Neural progenitor cell (in vitro differentiated cells): ENCODE measurements around the gene IGSF10. TPM values are rescaled to one million over a fixed set of nuclear protein-coding genes. Genes with fewer than 3 reads are reported as not detected.

Experiments
- DNase-seq: peaks from one replicate; pipeline ENCODE4 v3.0.0-alpha.2; 2016; ENCODE audit warnings: low spot score
- H2AFZ ChIP-seq: fragments of 200-600 bp; sonication (generic); replicated peaks from 2 replicates; pipeline ENCODE4 v1.6.1; 2016; ENCODE audit warnings: antibody characterized with exemption
- H3F3A ChIP-seq: fragments of 200-600 bp; sonication (generic); 2 replicates; pipeline ENCODE4 v1.6.1; 2016; ENCODE audit warnings: antibody characterized with exemption, low read depth
- H3K27ac ChIP-seq: fragments of 200-600 bp; sonication (generic); 2 replicates; pipeline ENCODE4 v1.5.1; 2016; ENCODE audit warnings: mild to moderate bottlenecking
- H3K27me3 ChIP-seq: fragments of 200-600 bp; sonication (generic); 2 replicates; pipeline ENCODE4 v1.6.1; 2016; ENCODE audit warnings: mild to moderate bottlenecking, moderate library complexity
- H3K36me3 ChIP-seq: fragments of 200-600 bp; sonication (generic); 2 replicates; pipeline ENCODE4 v1.5.1; 2016
- H3K4me1 ChIP-seq: fragments of 200-600 bp; sonication (generic); 2 replicates; pipeline ENCODE4 v1.6.1; 2016; ENCODE audit warnings: mixed run types
- H3K4me2 ChIP-seq: fragments of 200-600 bp; sonication (generic); 2 replicates; pipeline ENCODE4 v1.6.1; 2016
- H3K4me3 ChIP-seq: fragments of 200-600 bp; sonication (generic); 2 replicates; pipeline ENCODE4 v1.5.1; 2016
- H3K79me2 ChIP-seq: fragments of 200-600 bp; sonication (generic); 2 replicates; pipeline ENCODE4 v1.6.1; 2016; ENCODE audit warnings: low read depth
- H3K9ac ChIP-seq: fragments of 200-600 bp; sonication (generic); 2 replicates; pipeline ENCODE4 v1.6.1; 2016
- H3K9me3 ChIP-seq: fragments of 200-600 bp; sonication (generic); 2 replicates; pipeline ENCODE4 v1.5.1; 2016; ENCODE audit warnings: low read depth
- H4K20me1 ChIP-seq: fragments of 200-600 bp; sonication (generic); 2 replicates; pipeline ENCODE4 v1.6.1; 2016; ENCODE audit warnings: low read depth
- H3K27ac Mint-ChIP-seq: 3 replicates; pipeline ENCODE4 v1.8.0; 2021; ENCODE audit warnings: mixed read lengths
- H3K27me3 Mint-ChIP-seq: 2 replicates; pipeline ENCODE4 v1.8.0; 2022; ENCODE audit warnings: low read depth, mild to moderate bottlenecking, inconsistent platforms, moderate library complexity, mixed read lengths; ENCODE audit not compliant: insufficient read depth
- H3K36me3 Mint-ChIP-seq: 3 replicates; pipeline ENCODE4 v1.8.0; 2021; ENCODE audit warnings: mixed read lengths
- H3K4me1 Mint-ChIP-seq: 3 replicates; pipeline ENCODE4 v1.8.0; 2021; ENCODE audit warnings: mixed read lengths
- H3K4me3 Mint-ChIP-seq: 3 replicates; pipeline ENCODE4 v1.8.0; 2021; ENCODE audit warnings: mild to moderate bottlenecking, moderate library complexity, mixed read lengths
- H3K9me3 Mint-ChIP-seq: 3 replicates; pipeline ENCODE4 v1.8.0; 2020; ENCODE audit warnings: mixed read lengths
- CTCF ChIP-seq: fragments of 200-600 bp; sonication (generic); IDR thresholded peaks from 2 replicates; pipeline ENCODE4 v1.5.1; 2017; ENCODE audit warnings: antibody characterized with exemption, mild to moderate bottlenecking
- EZH2 ChIP-seq: fragments of 200-600 bp; sonication (generic); IDR thresholded peaks from 2 replicates; pipeline ENCODE4 v1.6.1; 2017; ENCODE audit warnings: antibody characterized with exemption, mild to moderate bottlenecking, moderate library complexity
- EZH2phosphoT487 ChIP-seq: fragments of 200-600 bp; sonication (generic); IDR thresholded peaks from 2 replicates; pipeline ENCODE4 v1.6.1; 2017; ENCODE audit warnings: antibody characterized with exemption
- total RNA-seq: library from RNA; depleted of rRNA; stranded (reverse); fragments of >200 nt; gene quantifications from 2 replicates; pipeline ENCODE4 v1.2.3, GENCODE V29; 2015; ENCODE audit warnings: low replicate concordance

Gene IGSF10
- total RNA-seq, 1 donor from 2014 or later = 0.15 TPM

- H3K27me3 ChIP-seq = no peaks in the 10 kb centered on the region
- no peak overlapping the region for H3K27ac Mint-ChIP-seq
- peak; percentile 80 for DNase-seq
- H3K4me1 Mint-ChIP-seq = no peaks in the 10 kb centered on the region
- no peak overlapping the region for H3K4me3 ChIP-seq
- no peaks in the 10 kb centered on the region for H3K9me3 ChIP-seq
- H3K27me3 Mint-ChIP-seq = no peaks in the 10 kb centered on the region
- no peaks in the 10 kb centered on the region for H3F3A ChIP-seq
- no peak overlapping the region for H3K27ac ChIP-seq
- no peaks in the 10 kb centered on the region for H3K36me3 ChIP-seq
- no peaks in the 10 kb centered on the region for H3K79me2 ChIP-seq
- no peaks in the 10 kb centered on the region for H3K36me3 Mint-ChIP-seq
- H2AFZ ChIP-seq = no peak overlapping the region
- no peak overlapping the region for H3K4me3 Mint-ChIP-seq
- H4K20me1 ChIP-seq = no peaks in the 10 kb centered on the region
- H3K9ac ChIP-seq = no peak overlapping the region
- H3K4me1 ChIP-seq = no peaks in the 10 kb centered on the region
- H3K9me3 Mint-ChIP-seq = no peaks in the 10 kb centered on the region
- TF ChIP-seq EZH2 (no peak), CTCF (peak; percentile 88)
- no peak overlapping the region for H3K4me2 ChIP-seq
These were observed 7.5 kb upstream of the IGSF10 start for GRCh38 chr3:151468284-151468917.

- no peaks in the 10 kb centered on the region for H3K27me3 Mint-ChIP-seq
- no peaks in the 10 kb centered on the region for H3K9me3 Mint-ChIP-seq
These were observed 6.2 kb upstream of the IGSF10 start for GRCh38 chr3:151467069-151467468.

GRCh38 chr3:151462991-151463390, 2.1 kb upstream of the IGSF10 start:
- no peak overlapping the region for H3K4me3 ChIP-seq
- H3F3A ChIP-seq = no peaks in the 10 kb centered on the region
- H3K27ac Mint-ChIP-seq = no peak overlapping the region

More at GRCh38 chr3:151467069-151467468, 6.2 kb upstream of the IGSF10 start:
- Mint-ChIP-seq H3K4me1 (no peaks in the 10 kb centered on the region), H3K4me3 (no peak overlapping the region), H3K36me3 (no peaks in the 10 kb centered on the region), H3K27ac (no peak overlapping the region)
- Histone ChIP-seq H3K4me2 (no peak overlapping the region), H2AFZ (no peak overlapping the region), H3K9me3 (no peaks in the 10 kb centered on the region), H3K4me1 (no peaks in the 10 kb centered on the region), H3K36me3 (no peaks in the 10 kb centered on the region), H3K4me3 (no peak overlapping the region), H4K20me1 (no peaks in the 10 kb centered on the region), H3K27ac (no peak overlapping the region), H3K27me3 (peaks cover 3% of the 10 kb centered on the region), H3K9ac (no peak overlapping the region), H3K79me2 (no peaks in the 10 kb centered on the region), H3F3A (no peaks in the 10 kb centered on the region)
- no peak for DNase-seq
- no peak for TF ChIP-seq EZH2
- TF ChIP-seq EZH2phosphoT487 = no peak
- TF ChIP-seq CTCF = no peak

More at GRCh38 chr3:151462991-151463390, 2.1 kb upstream of the IGSF10 start:
- TF ChIP-seq EZH2 (no peak), EZH2phosphoT487 (no peak), CTCF (no peak)
- no peak overlapping the region for H3K4me2 ChIP-seq
- H3K9me3 ChIP-seq = no peaks in the 10 kb centered on the region
- Mint-ChIP-seq H3K36me3 (no peaks in the 10 kb centered on the region), H3K4me1 (peaks cover 2% of the 10 kb centered on the region), H3K4me3 (no peak overlapping the region), H3K9me3 (no peaks in the 10 kb centered on the region), H3K27me3 (peaks cover 3% of the 10 kb centered on the region)
- no peaks in the 10 kb centered on the region for H3K79me2 ChIP-seq
- no peaks in the 10 kb centered on the region for H3K4me1 ChIP-seq
- DNase-seq = no peak
- no peaks in the 10 kb centered on the region for H4K20me1 ChIP-seq
- no peaks in the 10 kb centered on the region for H3K36me3 ChIP-seq
- no peak overlapping the region for H2AFZ ChIP-seq
- no peak overlapping the region for H3K9ac ChIP-seq
- peaks cover 26% of the 10 kb centered on the region for H3K27me3 ChIP-seq
- no peak overlapping the region for H3K27ac ChIP-seq
